ENCODE measurements around the gene ABHD15.
A peak's percentile ranks its signal among the peaks of the same experiment; 100 is the strongest.

Gene ABHD15

GRCh38 chr17:29595107-29595942 is 28.5 kb upstream of the ABHD15 start:
- no peak overlapping the region for H3K4me3 ChIP-seq (ENCODE audit: control insufficient read depth, low read depth, low read length)
- no peak for TF ChIP-seq CTCF (conservative IDR thresholded peaks at IDR 0.05; ENCODE audit: control insufficient read depth, insufficient read depth, low read depth, low read length)

GRCh38 chr17:29594519-29595090 is 27.8 kb upstream of the ABHD15 start:
- TF ChIP-seq CTCF (conservative IDR thresholded peaks at IDR 0.05; ENCODE audit: control insufficient read depth, insufficient read depth, low read depth, low read length), result no peak
- H3K4me3 ChIP-seq (ENCODE audit: control insufficient read depth, low read depth, low read length), result no peak overlapping the region
- no peak for DNase-seq (ENCODE audit: low read depth)

More at GRCh38 chr17:29595107-29595942, 28.5 kb upstream of the ABHD15 start:
- no peak for DNase-seq (ENCODE audit: low read depth)

GRCh38 chr17:29593591-29594518 is 27.0 kb upstream of the ABHD15 start:
- DNase-seq (ENCODE audit: low read depth), result no peak
- TF ChIP-seq CTCF (conservative IDR thresholded peaks at IDR 0.05; ENCODE audit: control insufficient read depth, insufficient read depth, low read depth, low read length), result peak; percentile 22
- H3K4me3 ChIP-seq (ENCODE audit: control insufficient read depth, low read depth, low read length), result peak overlapping the region; percentile 57

GRCh38 chr17:29592850-29593551 is 26.2 kb upstream of the ABHD15 start, which contains the start of gene ANKRD13B:
ANKRD13B (plus strand) TSS chr17:29593132; CDS start chr17:29593622, 490 bp downstream.
- no peak for DNase-seq (ENCODE audit: low read depth)
- TF ChIP-seq CTCF (conservative IDR thresholded peaks at IDR 0.05; ENCODE audit: control insufficient read depth, insufficient read depth, low read depth, low read length), result no peak

GRCh38 chr17:29591737-29592608 is 25.1 kb upstream of the ABHD15 start:
- DNase-seq (ENCODE audit: low read depth), result peak; percentile 70
- H3K4me3 ChIP-seq (ENCODE audit: control insufficient read depth, low read depth, low read length), result peak overlapping the region; percentile 29
- TF ChIP-seq CTCF (conservative IDR thresholded peaks at IDR 0.05; ENCODE audit: control insufficient read depth, insufficient read depth, low read depth, low read length), result peak; percentile 74

More at GRCh38 chr17:29592850-29593551, 26.2 kb upstream of the ABHD15 start, which contains the start of gene ANKRD13B:
- H3K4me3 ChIP-seq (ENCODE audit: control insufficient read depth, low read depth, low read length), result peak within 1 kb of the TSS; percentile 57
